Activated T-helper 2 cell treated with anti-CD3 and anti-CD28 coated beads, Interferon-gamma antibody, Interleukin-2, Interleukin-4, amounts not matched to agents 10 μg/mL and 5 μg/mL and 100 μg/mL, durations not matched to agents 14 hours and 24 hours and 36 hours (primary cell): Measurements from ENCODE around the gene ANXA3. TPM values are rescaled to one million over a fixed set of nuclear protein-coding genes. Genes with fewer than 3 reads are reported as not detected.

ENCODE experiments used
- DNase-seq: peaks from one replicate; pipeline ENCODE4 v3.0.0; 2021; ENCODE audit warnings: low spot score
- H3K27ac Mint-ChIP-seq: one replicate; pipeline ENCODE4 v1.8.0; 2021; ENCODE audit warnings: mixed read lengths
- H3K27me3 Mint-ChIP-seq: one replicate; pipeline ENCODE4 v1.8.0; 2021; ENCODE audit warnings: low read depth, mixed read lengths
- H3K36me3 Mint-ChIP-seq: one replicate; pipeline ENCODE4 v1.8.0; 2021; ENCODE audit warnings: low read depth, mixed read lengths
- H3K4me1 Mint-ChIP-seq: one replicate; pipeline ENCODE4 v1.8.0; 2021; ENCODE audit warnings: low read depth, mixed read lengths
- H3K4me3 Mint-ChIP-seq: one replicate; pipeline ENCODE4 v1.8.0; 2021; ENCODE audit warnings: low read depth, mild to moderate bottlenecking, moderate library complexity, mixed read lengths
- H3K9me3 Mint-ChIP-seq: one replicate; pipeline ENCODE4 v1.8.0; 2021; ENCODE audit warnings: mixed read lengths
- intact Hi-C: fragments of 100-400 bp; cut with micrococcal nuclease; formaldehyde crosslinking; loops from one replicate; pipeline ENCODE4 v1.15.1; 2023
- total RNA-seq: library from RNA; stranded (reverse); gene quantifications from 2 replicates; pipeline ENCODE4 v1.2.3, GENCODE V29; 2022

The ANXA3 gene
- total RNA-seq, 1 donor from 2014 or later, result not detected

GRCh38 chr4:78650106-78651024, 98.8 kb downstream of the ANXA3 start:
- Mint-ChIP-seq H3K27me3 (peaks cover 22% of the 10 kb centered on the region), H3K4me1 (peaks cover 5% of the 10 kb centered on the region), H3K4me3 (no peak overlapping the region), H3K27ac (no peak overlapping the region), H3K36me3 (no peaks in the 10 kb centered on the region), H3K9me3 (no peaks in the 10 kb centered on the region)
- no peak for DNase-seq
- intact Hi-C loops, result loop anchor here (10.0 kb wide), 1 partner anchor 1424 kb away; the partner anchor contains the start of gene ANTXR2

GRCh38 chr4:78651250-78651860, 99.8 kb downstream of the ANXA3 start:
- Mint-ChIP-seq H3K9me3 (no peaks in the 10 kb centered on the region), H3K4me1 (peaks cover 9% of the 10 kb centered on the region), H3K27ac (no peak overlapping the region), H3K27me3 (peaks cover 21% of the 10 kb centered on the region), H3K36me3 (no peaks in the 10 kb centered on the region), H3K4me3 (no peak overlapping the region)
- no peak for DNase-seq
- intact Hi-C loops, result loop anchor here (10.0 kb wide), 1 partner anchor 1423 kb away; the partner anchor contains the start of gene ANTXR2

- H3K27ac Mint-ChIP-seq, result no peak overlapping the region
- no peak overlapping the region for H3K4me3 Mint-ChIP-seq
- H3K9me3 Mint-ChIP-seq, result no peaks in the 10 kb centered on the region
- H3K27me3 Mint-ChIP-seq, result peaks cover 21% of the 10 kb centered on the region
- DNase-seq, result no peak
- H3K36me3 Mint-ChIP-seq, result no peaks in the 10 kb centered on the region
- intact Hi-C loops, result loop anchor here (10.0 kb wide), 1 partner anchor 1422 kb away; the partner anchor contains the start of gene ANTXR2
- peaks cover 15% of the 10 kb centered on the region for H3K4me1 Mint-ChIP-seq
Measured at GRCh38 chr4:78652282-78652876, 100.8 kb downstream of the ANXA3 start.

GRCh38 chr4:78653655-78654054, 102.1 kb downstream of the ANXA3 start:
- H3K4me1 Mint-ChIP-seq, result peaks cover 25% of the 10 kb centered on the region
- H3K36me3 Mint-ChIP-seq, result no peaks in the 10 kb centered on the region
- no peaks in the 10 kb centered on the region for H3K9me3 Mint-ChIP-seq
- intact Hi-C loops, result loop anchor here (10.0 kb wide), 1 partner anchor 1421 kb away; the partner anchor contains the start of gene ANTXR2
- H3K4me3 Mint-ChIP-seq, result no peak overlapping the region
- DNase-seq, result no peak
- no peak overlapping the region for H3K27ac Mint-ChIP-seq
- H3K27me3 Mint-ChIP-seq, result peaks cover 19% of the 10 kb centered on the region

GRCh38 chr4:78654807-78655206, 103.2 kb downstream of the ANXA3 start:
- no peak for DNase-seq
- peaks cover 36% of the 10 kb centered on the region for H3K4me1 Mint-ChIP-seq
- H3K36me3 Mint-ChIP-seq, result no peaks in the 10 kb centered on the region
- intact Hi-C loops, result loop anchor here (5.0 to 10.0 kb wide), 2 partner anchors 793 to 1420 kb away; partner anchors contain the start of genes ANTXR2 and MRPL1
- peaks cover 18% of the 10 kb centered on the region for H3K27me3 Mint-ChIP-seq
- no peak overlapping the region for H3K4me3 Mint-ChIP-seq
- no peak overlapping the region for H3K27ac Mint-ChIP-seq
- H3K9me3 Mint-ChIP-seq, result no peaks in the 10 kb centered on the region

GRCh38 chr4:78656968-78657445, 105.4 kb downstream of the ANXA3 start:
- no peak for DNase-seq
- Mint-ChIP-seq H3K27ac (peak overlapping the region; percentile 37), H3K9me3 (no peaks in the 10 kb centered on the region), H3K4me1 (peaks cover 42% of the 10 kb centered on the region), H3K4me3 (peak overlapping the region; percentile 24), H3K36me3 (no peaks in the 10 kb centered on the region), H3K27me3 (peaks cover 12% of the 10 kb centered on the region)
- intact Hi-C loops, result loop anchor here (1.0 to 10.0 kb wide), 8 partner anchors 18 to 1418 kb away; partner anchors contain the start of genes ANTXR2, BMP2K and MRPL1

GRCh38 chr4:78659264-78659663, 107.7 kb downstream of the ANXA3 start:
- intact Hi-C loops, result loop anchor here (2.0 to 10.0 kb wide), 3 partner anchors 46 to 1416 kb away; partner anchors contain the start of genes ANTXR2 and MRPL1
- H3K9me3 Mint-ChIP-seq, result no peaks in the 10 kb centered on the region
- H3K4me1 Mint-ChIP-seq, result peaks cover 48% of the 10 kb centered on the region
- H3K27me3 Mint-ChIP-seq, result peaks cover 20% of the 10 kb centered on the region
- no peak overlapping the region for H3K4me3 Mint-ChIP-seq
- no peaks in the 10 kb centered on the region for H3K36me3 Mint-ChIP-seq
- H3K27ac Mint-ChIP-seq, result no peak overlapping the region
- DNase-seq, result no peak

- intact Hi-C loops, result loop anchor here (2.0 to 10.0 kb wide), 3 partner anchors 47 to 1415 kb away; partner anchors contain the start of genes ANTXR2 and MRPL1
- H3K27ac Mint-ChIP-seq, result no peak overlapping the region
- no peaks in the 10 kb centered on the region for H3K9me3 Mint-ChIP-seq
- no peak overlapping the region for H3K4me3 Mint-ChIP-seq
- DNase-seq, result no peak
- H3K4me1 Mint-ChIP-seq, result peaks cover 51% of the 10 kb centered on the region
- H3K27me3 Mint-ChIP-seq, result peaks cover 22% of the 10 kb centered on the region
- H3K36me3 Mint-ChIP-seq, result no peaks in the 10 kb centered on the region
Measured at GRCh38 chr4:78659665-78660064, 108.1 kb downstream of the ANXA3 start.

Other genes with a start within 250 kb of the ANXA3 start
- gene BMP2K, start 224.6 kb downstream of the ANXA3 start, total RNA-seq, result 12.6 and 14.6 TPM in 2 replicates